Neural crest cell (in vitro differentiated cells): ENCODE data around the gene SMIM43. TPM values are rescaled to one million over a fixed set of nuclear protein-coding genes. Genes with fewer than 3 reads are reported as not detected.

Experiments
- DNase-seq: peaks from one replicate; pipeline ENCODE4 v3.0.0; 2021; ENCODE audit warnings: low read depth, mixed read lengths, low spot score
- H3K27ac Mint-ChIP-seq: one replicate; pipeline ENCODE4 v1.8.0; 2021; ENCODE audit warnings: mild to moderate bottlenecking, mixed read lengths; ENCODE audit not compliant: unreplicated experiment
- H3K27me3 Mint-ChIP-seq: 2 replicates; pipeline ENCODE4 v1.8.0; 2021; ENCODE audit warnings: low read depth, mild to moderate bottlenecking, mixed read lengths
- H3K36me3 Mint-ChIP-seq: 2 replicates; pipeline ENCODE4 v1.8.0; 2021; ENCODE audit warnings: low read depth, mild to moderate bottlenecking, mixed read lengths
- H3K4me1 Mint-ChIP-seq: 2 replicates; pipeline ENCODE4 v1.8.0; 2021; ENCODE audit warnings: mixed read lengths
- H3K4me3 Mint-ChIP-seq: one replicate; pipeline ENCODE4 v1.8.0; 2021; ENCODE audit warnings: mild to moderate bottlenecking, mixed read lengths
- H3K9me3 Mint-ChIP-seq: 2 replicates; pipeline ENCODE4 v1.8.0; 2021; ENCODE audit warnings: mixed read lengths
- CTCF ChIP-seq: fragments of 200-600 bp; sonication (generic); conservative IDR thresholded peaks from 2 replicates; pipeline ENCODE4 v1.5.0; 2021; ENCODE audit warnings: antibody characterized with exemption, mild to moderate bottlenecking
- total RNA-seq: library from RNA; stranded (reverse); gene quantifications from 2 replicates; pipeline ENCODE4 v1.2.1, GENCODE V29; 2021

Gene SMIM43
- total RNA-seq, 1 donor from 2014 or later: 0.51 TPM

DNA sequence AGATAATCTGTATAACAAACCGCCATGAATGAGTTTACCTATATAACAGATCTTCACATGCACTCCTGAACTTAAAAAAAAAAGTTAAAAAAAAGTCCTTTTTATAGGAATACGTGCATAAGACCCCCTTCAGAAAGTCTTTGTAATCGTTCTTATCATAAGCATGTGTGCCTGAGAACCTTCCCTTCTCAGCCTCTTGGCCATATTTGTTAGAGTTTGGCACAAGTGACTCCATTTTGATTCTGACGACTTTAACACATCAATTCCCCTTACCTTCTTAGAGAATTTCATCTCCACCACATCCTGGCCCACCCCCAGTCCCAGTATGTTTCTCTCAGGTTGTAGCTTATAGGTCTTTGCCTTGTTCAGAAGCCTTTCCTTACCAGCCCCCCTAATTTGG is 52.2 kb downstream of the SMIM43 start:
- H3K9me3 Mint-ChIP-seq: no peaks in the 10 kb centered on the region
- no peak for TF ChIP-seq CTCF
- no peaks in the 10 kb centered on the region for H3K27me3 Mint-ChIP-seq
- H3K27ac Mint-ChIP-seq: no peak overlapping the region
- no peaks in the 10 kb centered on the region for H3K36me3 Mint-ChIP-seq
- no peak for DNase-seq
- H3K4me3 Mint-ChIP-seq: no peak overlapping the region
- H3K4me1 Mint-ChIP-seq: peaks cover 17% of the 10 kb centered on the region

GRCh38 chr4:121712001-121712651 is 52.8 kb downstream of the SMIM43 start:
- Mint-ChIP-seq H3K9me3 (no peaks in the 10 kb centered on the region), H3K27ac (peak overlapping the region; percentile 84), H3K4me3 (peak overlapping the region; percentile 56), H3K4me1 (peaks cover 17% of the 10 kb centered on the region), H3K36me3 (no peaks in the 10 kb centered on the region), H3K27me3 (no peaks in the 10 kb centered on the region)
- no peak for DNase-seq
- TF ChIP-seq CTCF: no peak

DNA sequence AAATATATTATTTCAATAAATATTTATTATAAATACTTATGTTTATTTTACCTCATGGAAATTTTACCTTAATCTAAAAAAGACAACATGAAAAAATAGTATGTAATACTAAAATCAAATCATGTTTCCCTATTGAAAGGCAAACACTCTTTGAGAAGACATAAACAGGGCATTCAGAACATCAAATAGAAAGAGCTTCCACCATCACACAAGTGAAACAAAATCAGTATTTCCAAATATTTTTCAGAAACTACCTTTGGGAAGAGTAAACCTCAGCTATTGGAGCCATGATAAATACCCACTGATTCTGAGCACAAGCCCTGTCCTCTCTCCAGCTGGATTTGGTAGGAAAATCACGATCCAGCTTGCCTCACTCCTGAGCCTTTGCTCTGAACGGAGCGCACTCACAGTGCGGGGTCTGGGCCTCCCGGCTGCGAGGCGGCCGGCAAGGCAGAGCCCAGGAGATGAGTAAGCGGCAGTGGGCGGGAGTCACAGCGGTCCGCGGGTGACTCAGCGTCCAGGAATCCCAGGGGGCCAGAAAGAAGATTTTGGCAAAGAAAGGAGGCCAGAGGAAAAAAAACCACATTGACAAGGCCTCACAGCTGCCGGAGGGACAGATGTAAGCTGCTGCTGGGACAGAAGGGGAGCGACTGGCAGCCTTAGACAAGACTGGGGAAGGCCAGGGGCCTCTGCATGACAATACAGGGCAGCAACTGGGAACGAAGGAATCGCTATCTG is 53.5 kb downstream of the SMIM43 start:
- Mint-ChIP-seq H3K36me3 (peaks cover under 1% of the 10 kb centered on the region), H3K4me3 (peak overlapping the region; percentile 56), H3K9me3 (no peaks in the 10 kb centered on the region), H3K4me1 (peaks cover 17% of the 10 kb centered on the region), H3K27ac (peak overlapping the region; percentile 84), H3K27me3 (no peaks in the 10 kb centered on the region)
- DNase-seq: peak; percentile 60
- TF ChIP-seq CTCF: no peak

- Mint-ChIP-seq H3K27me3 (no peaks in the 10 kb centered on the region), H3K4me1 (peaks cover 17% of the 10 kb centered on the region)
- no peak for DNase-seq
Observed at GRCh38 chr4:121709766-121710405, 55.1 kb downstream of the SMIM43 start.

More at GRCh38 chr4:121709766-121710405, 55.1 kb downstream of the SMIM43 start:
- H3K9me3 Mint-ChIP-seq: no peaks in the 10 kb centered on the region
- H3K27ac Mint-ChIP-seq: no peak overlapping the region
- no peak for TF ChIP-seq CTCF
- H3K36me3 Mint-ChIP-seq: peaks cover 2% of the 10 kb centered on the region
- no peak overlapping the region for H3K4me3 Mint-ChIP-seq

Other genes starting within 250 kb of the SMIM43 start
- gene ANXA5, start 68.2 kb downstream of the SMIM43 start, total RNA-seq: 143 and 153 TPM in 2 replicates
- gene EXOSC9, start 36.2 kb upstream of the SMIM43 start, total RNA-seq: 58.8 and 64.4 TPM in 2 replicates
- gene CCNA2, start 58.7 kb upstream of the SMIM43 start, total RNA-seq: 85.2 and 85.3 TPM in 2 replicates
- gene BBS7, start 105.3 kb upstream of the SMIM43 start, total RNA-seq: 26.4 and 26.9 TPM in 2 replicates
- 0.82 TPM in 2 replicates for gene TRPC3, start 186.9 kb upstream of the SMIM43 start, total RNA-seq